HCT116 (cell line): ENCODE measurements around the gene NOTCH1. TPM values are rescaled to one million over a fixed set of nuclear protein-coding genes. Genes with fewer than 3 reads are reported as not detected.

ENCODE experiments used
- ATAC-seq: fragments of 200-7000 bp; cut with Tn5 transposase; 2 replicates; pipeline ENCODE4 v1.9.1; 2020; ENCODE audit warnings: mild to moderate bottlenecking, moderate library complexity
- BruUV-seq: library from RNA; stranded (reverse); fragments of 400-500 nt; replicated peaks from 2 replicates; lab custom pipeline; 2021; lab: Mats Ljungman, UMichigan
- CTCF ChIA-PET: fragments of 300-600 bp; sonication (Branson Sonifier 250); formaldehyde crosslinking; loops from one replicate; lab custom pipeline; 2021; ENCODE audit warnings: antibody characterized with exemption; lab: Charles Lee
- POLR2A ChIA-PET: fragments of 300-600, 350-600 bp; sonication (Branson Sonifier 250); formaldehyde crosslinking; loops from one replicate; lab custom pipeline; 2021; ENCODE audit warnings: antibody characterized with exemption; lab: Charles Lee
- RAD21 ChIA-PET, 2 experiments: fragments of 300-600 bp; sonication (Branson Sonifier 250); formaldehyde crosslinking; loops; one replicate each; lab custom pipeline; 2023; ENCODE audit warnings: low total read pairs in 2 of 2; ENCODE audit not compliant: uncharacterized antibody in 2 of 2, unreplicated experiment in 2 of 2, low non-redundant PET in 1 of 2; lab: Charles Lee
- DNase-seq: peaks from one replicate; pipeline ENCODE4 v3.0.0-alpha.2; 2010; ENCODE audit warnings: low read depth, low spot score
- H2AFZ ChIP-seq: fragments of 200-600 bp; shearing (Covaris generic), sonication (generic); 2 replicates; pipeline ENCODE4 v1.6.1; 2017; ENCODE audit warnings: low read depth, mixed run types, mixed read lengths, antibody characterized with exemption, low read length; ENCODE audit not compliant: poor library complexity, severe bottlenecking
- H3K27ac ChIP-seq: 2 replicates; pipeline ENCODE4 v1.5.1; 2012; ENCODE audit warnings: low read depth, low read length
- H3K27me3 ChIP-seq: fragments of 200-600 bp; sonication (generic); 2 replicates; pipeline ENCODE4 v1.6.1; 2016; ENCODE audit warnings: mixed run types, low read length, mixed read lengths; ENCODE audit not compliant: insufficient read depth
- H3K36me3 ChIP-seq, 2 experiments: fragments of 200-500 bp in 1 of 2; fragments of 200-600 bp in 1 of 2; sonication (Bioruptor generic) in 1 of 2; sonication (generic) in 1 of 2; 2 replicates each; pipeline versions ENCODE4 v1.5.1 to v1.6.1; 2014 to 2016; ENCODE audit warnings: low read length in 2 of 2, inconsistent platforms in 1 of 2, mixed read lengths in 1 of 2, mixed run types in 1 of 2; ENCODE audit not compliant: insufficient read depth in 2 of 2, control insufficient read depth in 1 of 2
- H3K4me1 ChIP-seq, 2 experiments: fragments of 200-600 bp in 1 of 2; sonication (generic) in 1 of 2; 2 replicates each; pipeline versions ENCODE4 v1.5.1 to v1.6.1; 2012 to 2017; ENCODE audit warnings: low read length in 2 of 2, inconsistent platforms in 1 of 2, mild to moderate bottlenecking in 1 of 2, mixed read lengths in 1 of 2, mixed run types in 1 of 2, moderate library complexity in 1 of 2; ENCODE audit not compliant: insufficient read depth in 2 of 2, control insufficient read depth in 1 of 2
- H3K4me2 ChIP-seq: fragments of 200-600 bp; sonication (generic); 2 replicates; pipeline ENCODE4 v1.6.1; 2017; ENCODE audit warnings: mixed run types, low read length, mixed read lengths
- H3K4me3 ChIP-seq, 2 experiments: fragments of 200-600 bp in 1 of 2; sonication (generic) in 1 of 2; replicated peaks in 1 of 2; 2 replicates each; pipeline ENCODE4 v1.5.1; 2011 to 2016; ENCODE audit warnings: low read length in 2 of 2, control low read depth in 1 of 2, low read depth in 1 of 2, mild to moderate bottlenecking in 1 of 2, mixed read lengths in 1 of 2, mixed run types in 1 of 2
- H3K79me2 ChIP-seq: fragments of 200-600 bp; sonication (generic); 2 replicates; pipeline ENCODE4 v1.6.1; 2017; ENCODE audit warnings: mild to moderate bottlenecking, mixed run types, low read length, moderate library complexity, mixed read lengths; ENCODE audit not compliant: insufficient read depth
- H3K9ac ChIP-seq: fragments of 200-600 bp; sonication (generic); 2 replicates; pipeline ENCODE4 v1.6.1; 2016; ENCODE audit warnings: low read length, mixed read lengths
- H3K9me2 ChIP-seq: fragments of 200-600 bp; sonication (generic), shearing (Covaris generic); 2 replicates; pipeline ENCODE4 v1.6.1; 2017; ENCODE audit warnings: mixed run types, mild to moderate bottlenecking, moderate library complexity; ENCODE audit not compliant: insufficient read depth
- H3K9me3 ChIP-seq, 2 experiments: fragments of 200-500 bp in 1 of 2; fragments of 200-600 bp in 1 of 2; sonication (Bioruptor generic) in 1 of 2; sonication (generic) in 1 of 2; 2 replicates each; pipeline ENCODE4 v1.6.1; 2014 to 2017; ENCODE audit warnings: low read length in 2 of 2, mixed read lengths in 2 of 2, inconsistent platforms in 1 of 2, low read depth in 1 of 2, mild to moderate bottlenecking in 1 of 2, mixed run types in 1 of 2, moderate library complexity in 1 of 2; ENCODE audit not compliant: control insufficient read depth in 1 of 2, insufficient read depth in 1 of 2
- H4K20me1 ChIP-seq: fragments of 200-600 bp; sonication (generic), shearing (Covaris generic); 2 replicates; pipeline ENCODE4 v1.6.1; 2017; ENCODE audit warnings: mixed run types, mild to moderate bottlenecking, moderate library complexity; ENCODE audit not compliant: insufficient read depth
- CBX3 ChIP-seq: IDR thresholded peaks from 2 replicates; pipeline ENCODE4 v1.6.1; 2012; ENCODE audit warnings: low read depth
- EGR1 ChIP-seq: IDR thresholded peaks from 2 replicates; pipeline ENCODE4 v1.6.1; 2012; ENCODE audit warnings: low read depth
- ELF1 ChIP-seq: IDR thresholded peaks from 2 replicates; pipeline ENCODE4 v1.6.1; 2012; ENCODE audit warnings: low read depth, borderline replicate concordance
- EZH2phosphoT487 ChIP-seq: fragments of 200-600 bp; IDR thresholded peaks from 2 replicates; pipeline ENCODE4 v1.6.1; 2018; ENCODE audit warnings: antibody characterized with exemption, borderline replicate concordance
- JUND ChIP-seq: IDR thresholded peaks from 2 replicates; pipeline ENCODE4 v1.6.1; 2012
- POLR2A ChIP-seq: IDR thresholded peaks from 2 replicates; pipeline ENCODE4 v1.7.0; 2011; ENCODE audit warnings: borderline replicate concordance; ENCODE audit not compliant: insufficient read depth, insufficient read length; ENCODE audit errors: extremely low read depth
- POLR2AphosphoS5 ChIP-seq: IDR thresholded peaks from 2 replicates; pipeline ENCODE4 v1.6.1; 2011; ENCODE audit warnings: mild to moderate bottlenecking, low read depth, low read length, moderate library complexity
- RAD21 ChIP-seq: IDR thresholded peaks from 2 replicates; pipeline ENCODE4 v1.6.1; 2012; ENCODE audit warnings: low read depth, mild to moderate bottlenecking
- SP1 ChIP-seq: IDR thresholded peaks from 2 replicates; pipeline ENCODE4 v1.6.1; 2012; ENCODE audit warnings: low read depth
- TCF7L2 ChIP-seq: IDR thresholded peaks from 2 replicates; pipeline ENCODE4 v1.7.0; 2011; ENCODE audit warnings: borderline replicate concordance, inconsistent platforms; ENCODE audit not compliant: insufficient read depth, insufficient read length; ENCODE audit errors: extremely low read depth
- YY1 ChIP-seq: IDR thresholded peaks from 2 replicates; pipeline ENCODE4 v1.6.1; 2011; ENCODE audit warnings: low read length, low read depth, moderate library complexity, mild to moderate bottlenecking; ENCODE audit not compliant: insufficient replicate concordance; ENCODE audit errors: extremely low read depth
- ZNF274 ChIP-seq: fragments of 200-500 bp; sonication (Bioruptor generic); IDR thresholded peaks from 2 replicates; pipeline ENCODE4 v1.6.1; 2014; ENCODE audit warnings: mild to moderate bottlenecking, low read depth, low read length, inconsistent platforms
- intact Hi-C: fragments of 100-400 bp; cut with micrococcal nuclease; formaldehyde crosslinking; loops from 2 replicates; pipeline ENCODE4 v1.10.0; 2022
- total RNA-seq: library from RNA; stranded (reverse); gene quantifications from one replicate; pipeline ENCODE4 v1.2.1, GENCODE V29; 2021; ENCODE audit not compliant: unreplicated experiment
- TF ChIP-seq, protein P1 (sequence below): IDR thresholded peaks from 2 replicates; pipeline ENCODE4 v1.6.1; 2012
- TF ChIP-seq, protein P2 (sequence below): IDR thresholded peaks from 2 replicates; pipeline ENCODE4 v1.6.1; 2012; ENCODE audit warnings: low read depth
- TF ChIP-seq, protein P3 (sequence below): IDR thresholded peaks from 2 replicates; pipeline ENCODE4 v1.6.1; 2011; ENCODE audit warnings: mild to moderate bottlenecking, low read length, moderate library complexity; ENCODE audit not compliant: insufficient replicate concordance; ENCODE audit errors: extremely low read depth

Gene NOTCH1
- total RNA-seq, 1 experiment from 2014 or later, result 36.2 TPM

DNA sequence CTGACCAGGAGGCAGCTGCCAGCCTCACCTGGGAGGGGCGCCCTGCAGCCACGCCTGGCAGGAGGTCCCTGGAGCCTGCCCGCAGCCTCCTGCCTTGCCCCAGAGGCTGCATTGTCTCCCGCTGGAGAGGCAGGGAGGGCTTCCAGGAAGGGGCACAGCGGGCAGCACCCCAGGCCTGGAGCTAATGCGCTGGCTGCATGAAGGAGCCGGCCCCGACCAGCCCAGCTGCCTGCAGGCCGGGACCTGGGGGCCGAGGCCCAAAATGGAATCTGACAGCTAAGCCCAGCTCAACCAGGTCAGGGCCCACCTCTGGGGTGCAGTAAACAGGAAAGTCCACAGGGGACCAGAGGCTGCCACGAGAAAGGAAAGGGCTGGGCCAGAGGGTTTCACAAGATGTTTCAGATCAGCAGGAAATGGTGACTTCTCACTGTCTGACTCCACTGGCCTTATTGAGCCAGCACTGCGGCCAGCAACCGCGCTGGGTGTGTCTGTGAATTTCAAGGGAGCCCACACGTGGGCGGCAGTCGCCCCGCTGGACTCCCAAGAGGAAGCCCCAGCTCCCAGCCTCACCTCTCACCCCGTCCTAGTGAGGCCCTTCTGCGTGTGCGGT is 18.6 kb upstream of the NOTCH1 start:
- Histone ChIP-seq H2AFZ (no peak overlapping the region), H3K9ac (no peak overlapping the region), H3K27ac (no peak overlapping the region; the same call in 1 of the 2 replicates), H3K4me1 (peaks cover 16 to 44% of the 10 kb centered on the region in 2 experiments), H3K9me3 (peaks cover 3 to 4% of the 10 kb centered on the region in 2 experiments; a peak in 1 of 4 replicates), H3K9me2 (no peaks in the 10 kb centered on the region), H3K4me2 (no peak overlapping the region), H3K36me3 (no peaks in the 10 kb centered on the region), H3K27me3 (no peaks in the 10 kb centered on the region)
- ChIA-PET POLR2A (interaction anchor here (1.4 kb wide), 1 partner anchor 15 kb away, joined by 3 read pairs; no protein-coding TSS in a partner anchor), CTCF (no interaction called here)
- no peak for DNase-seq
- no TSS peak for BruUV-seq
- no peak for ATAC-seq
- TF ChIP-seq YY1, result no peak
- TF ChIP-seq JUND, result no peak
- TF ChIP-seq CBX3, result no peak
- no peak for TF ChIP-seq POLR2A
- TF ChIP-seq, protein P1, sequence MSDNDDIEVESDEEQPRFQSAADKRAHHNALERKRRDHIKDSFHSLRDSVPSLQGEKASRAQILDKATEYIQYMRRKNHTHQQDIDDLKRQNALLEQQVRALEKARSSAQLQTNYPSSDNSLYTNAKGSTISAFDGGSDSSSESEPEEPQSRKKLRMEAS, result no peak
- TF ChIP-seq RAD21, result no peak
- no peak for TF ChIP-seq ZNF274
- TF ChIP-seq POLR2AphosphoS5, result no peak
- TF ChIP-seq SP1, result no peak
- TF ChIP-seq EGR1, result no peak
- TF ChIP-seq, protein P2, sequence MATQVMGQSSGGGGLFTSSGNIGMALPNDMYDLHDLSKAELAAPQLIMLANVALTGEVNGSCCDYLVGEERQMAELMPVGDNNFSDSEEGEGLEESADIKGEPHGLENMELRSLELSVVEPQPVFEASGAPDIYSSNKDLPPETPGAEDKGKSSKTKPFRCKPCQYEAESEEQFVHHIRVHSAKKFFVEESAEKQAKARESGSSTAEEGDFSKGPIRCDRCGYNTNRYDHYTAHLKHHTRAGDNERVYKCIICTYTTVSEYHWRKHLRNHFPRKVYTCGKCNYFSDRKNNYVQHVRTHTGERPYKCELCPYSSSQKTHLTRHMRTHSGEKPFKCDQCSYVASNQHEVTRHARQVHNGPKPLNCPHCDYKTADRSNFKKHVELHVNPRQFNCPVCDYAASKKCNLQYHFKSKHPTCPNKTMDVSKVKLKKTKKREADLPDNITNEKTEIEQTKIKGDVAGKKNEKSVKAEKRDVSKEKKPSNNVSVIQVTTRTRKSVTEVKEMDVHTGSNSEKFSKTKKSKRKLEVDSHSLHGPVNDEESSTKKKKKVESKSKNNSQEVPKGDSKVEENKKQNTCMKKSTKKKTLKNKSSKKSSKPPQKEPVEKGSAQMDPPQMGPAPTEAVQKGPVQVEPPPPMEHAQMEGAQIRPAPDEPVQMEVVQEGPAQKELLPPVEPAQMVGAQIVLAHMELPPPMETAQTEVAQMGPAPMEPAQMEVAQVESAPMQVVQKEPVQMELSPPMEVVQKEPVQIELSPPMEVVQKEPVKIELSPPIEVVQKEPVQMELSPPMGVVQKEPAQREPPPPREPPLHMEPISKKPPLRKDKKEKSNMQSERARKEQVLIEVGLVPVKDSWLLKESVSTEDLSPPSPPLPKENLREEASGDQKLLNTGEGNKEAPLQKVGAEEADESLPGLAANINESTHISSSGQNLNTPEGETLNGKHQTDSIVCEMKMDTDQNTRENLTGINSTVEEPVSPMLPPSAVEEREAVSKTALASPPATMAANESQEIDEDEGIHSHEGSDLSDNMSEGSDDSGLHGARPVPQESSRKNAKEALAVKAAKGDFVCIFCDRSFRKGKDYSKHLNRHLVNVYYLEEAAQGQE, result no peak
- no peak for TF ChIP-seq ELF1
- no peak for TF ChIP-seq TCF7L2
- no peak for TF ChIP-seq EZH2phosphoT487
- TF ChIP-seq, protein P3, sequence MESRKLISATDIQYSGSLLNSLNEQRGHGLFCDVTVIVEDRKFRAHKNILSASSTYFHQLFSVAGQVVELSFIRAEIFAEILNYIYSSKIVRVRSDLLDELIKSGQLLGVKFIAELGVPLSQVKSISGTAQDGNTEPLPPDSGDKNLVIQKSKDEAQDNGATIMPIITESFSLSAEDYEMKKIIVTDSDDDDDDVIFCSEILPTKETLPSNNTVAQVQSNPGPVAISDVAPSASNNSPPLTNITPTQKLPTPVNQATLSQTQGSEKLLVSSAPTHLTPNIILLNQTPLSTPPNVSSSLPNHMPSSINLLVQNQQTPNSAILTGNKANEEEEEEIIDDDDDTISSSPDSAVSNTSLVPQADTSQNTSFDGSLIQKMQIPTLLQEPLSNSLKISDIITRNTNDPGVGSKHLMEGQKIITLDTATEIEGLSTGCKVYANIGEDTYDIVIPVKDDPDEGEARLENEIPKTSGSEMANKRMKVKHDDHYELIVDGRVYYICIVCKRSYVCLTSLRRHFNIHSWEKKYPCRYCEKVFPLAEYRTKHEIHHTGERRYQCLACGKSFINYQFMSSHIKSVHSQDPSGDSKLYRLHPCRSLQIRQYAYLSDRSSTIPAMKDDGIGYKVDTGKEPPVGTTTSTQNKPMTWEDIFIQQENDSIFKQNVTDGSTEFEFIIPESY, result no peak
- TF ChIP-seq, all 23 proteins: peak for 0
- H3K4me3 ChIP-seq, result no peak overlapping the region
- intact Hi-C loops, result no loop called here
- RAD21 ChIA-PET, result no interaction called here
- no peaks in the 10 kb centered on the region for H3K79me2 ChIP-seq
- no peaks in the 10 kb centered on the region for H4K20me1 ChIP-seq
